Measurements from ENCODE around the gene SPATS2L.

DNA sequence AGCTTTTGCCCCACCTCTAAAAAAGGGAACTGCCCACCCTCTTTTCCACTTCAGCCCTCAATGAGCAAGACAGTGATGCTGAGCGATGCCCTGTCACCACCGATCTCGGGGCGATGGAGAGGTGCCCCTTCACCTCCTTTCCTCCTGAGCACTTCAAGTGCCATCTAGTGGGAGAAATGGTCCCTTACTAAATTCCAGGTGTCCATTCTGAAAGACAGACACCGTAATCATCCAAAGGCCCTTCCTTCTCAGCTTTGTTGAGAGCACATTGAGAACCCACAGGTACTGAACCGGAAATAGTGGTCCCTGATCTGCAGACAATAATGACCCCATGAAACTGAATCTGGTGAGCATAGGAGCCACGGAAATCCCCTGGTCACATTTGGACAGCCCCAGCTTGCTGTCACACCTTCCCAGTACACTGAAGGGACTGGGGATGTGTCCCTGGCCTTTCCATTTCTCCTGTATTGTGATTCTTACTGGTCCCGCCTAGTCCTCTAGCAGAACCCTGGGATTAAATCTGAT lies 164.9 kb downstream of the SPATS2L start:
- no peak for TF ChIP-seq EP300 (IDR thresholded peaks at IDR 0.05)
- TF ChIP-seq, protein P1, sequence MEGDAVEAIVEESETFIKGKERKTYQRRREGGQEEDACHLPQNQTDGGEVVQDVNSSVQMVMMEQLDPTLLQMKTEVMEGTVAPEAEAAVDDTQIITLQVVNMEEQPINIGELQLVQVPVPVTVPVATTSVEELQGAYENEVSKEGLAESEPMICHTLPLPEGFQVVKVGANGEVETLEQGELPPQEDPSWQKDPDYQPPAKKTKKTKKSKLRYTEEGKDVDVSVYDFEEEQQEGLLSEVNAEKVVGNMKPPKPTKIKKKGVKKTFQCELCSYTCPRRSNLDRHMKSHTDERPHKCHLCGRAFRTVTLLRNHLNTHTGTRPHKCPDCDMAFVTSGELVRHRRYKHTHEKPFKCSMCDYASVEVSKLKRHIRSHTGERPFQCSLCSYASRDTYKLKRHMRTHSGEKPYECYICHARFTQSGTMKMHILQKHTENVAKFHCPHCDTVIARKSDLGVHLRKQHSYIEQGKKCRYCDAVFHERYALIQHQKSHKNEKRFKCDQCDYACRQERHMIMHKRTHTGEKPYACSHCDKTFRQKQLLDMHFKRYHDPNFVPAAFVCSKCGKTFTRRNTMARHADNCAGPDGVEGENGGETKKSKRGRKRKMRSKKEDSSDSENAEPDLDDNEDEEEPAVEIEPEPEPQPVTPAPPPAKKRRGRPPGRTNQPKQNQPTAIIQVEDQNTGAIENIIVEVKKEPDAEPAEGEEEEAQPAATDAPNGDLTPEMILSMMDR (IDR thresholded peaks at IDR 0.05): peak; percentile 29 to 52 (median 35)
- TF ChIP-seq POLR2A (IDR thresholded peaks at IDR 0.05; ENCODE audit: low read depth): no peak
- TF ChIP-seq POLR2AphosphoS5 (IDR thresholded peaks at IDR 0.05): no peak

All from esophagus muscularis mucosa (tissue), 4 donors.